Measurements from ENCODE around the gene UPB1.

DNA sequence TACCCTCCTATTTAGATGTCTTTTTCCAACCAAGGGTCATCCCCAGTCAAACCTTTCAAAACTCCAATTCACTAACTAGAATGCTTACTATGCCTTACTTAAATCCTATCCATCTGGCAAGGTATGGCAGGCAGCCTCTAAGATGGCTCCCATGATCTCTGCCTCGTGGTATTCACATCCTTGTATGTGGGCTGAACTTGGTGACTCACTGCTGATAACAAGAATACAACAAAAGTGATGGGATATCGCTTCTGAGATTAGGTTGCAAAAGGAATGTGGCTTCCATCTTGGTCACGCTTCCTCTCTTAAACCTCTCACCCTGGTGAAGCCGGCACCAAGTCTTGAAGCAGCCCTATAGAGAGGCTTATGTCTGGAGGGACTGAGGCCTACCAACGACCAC lies 29.6 kb upstream of the UPB1 start:
- TF ChIP-seq POLR2A (IDR thresholded peaks at IDR 0.05) (no peak), CTCF (IDR thresholded peaks at IDR 0.05) (no peak)

All from Peyer's patch (tissue), 4 donors.